ENCODE results near the gene GPRC5A.

Gene GPRC5A

GRCh38 chr12:12887471-12887870 is 3.9 kb upstream of the GPRC5A start:
- no peak for DNase-seq

DNA sequence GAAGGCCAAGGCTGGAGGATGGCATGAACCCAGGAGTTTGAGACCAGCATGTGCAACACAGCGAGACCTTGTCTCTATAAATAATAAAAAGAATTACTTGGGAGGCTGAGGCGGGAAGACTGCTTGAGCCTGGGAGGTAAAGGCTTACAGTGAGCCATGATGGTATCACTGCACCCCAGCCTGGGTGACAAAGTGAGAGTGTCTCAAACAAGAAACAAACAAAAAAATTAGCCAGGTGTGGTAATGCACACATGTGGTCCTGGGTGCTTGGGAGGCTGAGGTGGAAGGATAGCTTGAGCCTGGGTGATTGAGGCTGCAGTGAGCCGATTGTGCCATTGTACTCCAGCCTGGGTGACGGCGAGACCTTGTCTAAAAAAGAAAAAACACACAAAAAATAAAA is 1.7 kb upstream of the GPRC5A start:
- DNase-seq = no peak

GRCh38 chr12:12890543-12891079 is 751 bp upstream of the GPRC5A start:
- no peak for DNase-seq

DNA sequence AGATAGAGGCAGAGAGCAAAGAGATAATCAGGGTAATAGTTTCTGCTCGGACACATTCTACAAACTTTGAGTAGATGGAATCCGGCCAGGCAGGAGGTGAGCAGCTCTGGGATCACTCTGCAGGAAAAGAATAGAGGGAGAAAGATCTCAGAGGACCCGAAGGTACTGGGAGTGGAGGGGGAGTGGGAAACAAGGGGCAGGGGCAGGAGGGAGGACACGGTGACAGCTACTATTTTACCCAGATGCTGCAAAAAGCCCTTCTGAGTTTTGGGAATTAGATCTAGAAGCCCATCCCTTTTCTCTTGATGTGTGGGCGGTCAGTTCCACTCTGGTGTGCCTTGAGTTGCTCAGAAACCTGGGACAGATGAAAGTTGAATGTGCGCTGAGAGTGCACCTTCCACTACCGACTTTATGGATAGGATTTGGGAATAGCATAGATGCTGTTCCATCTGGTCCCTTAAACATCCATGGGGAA is 556 bp downstream of the GPRC5A start:
- no peak for DNase-seq

GRCh38 chr12:12892681-12893141 is 1.3 kb downstream of the GPRC5A start:
- DNase-seq = no peak

DNA sequence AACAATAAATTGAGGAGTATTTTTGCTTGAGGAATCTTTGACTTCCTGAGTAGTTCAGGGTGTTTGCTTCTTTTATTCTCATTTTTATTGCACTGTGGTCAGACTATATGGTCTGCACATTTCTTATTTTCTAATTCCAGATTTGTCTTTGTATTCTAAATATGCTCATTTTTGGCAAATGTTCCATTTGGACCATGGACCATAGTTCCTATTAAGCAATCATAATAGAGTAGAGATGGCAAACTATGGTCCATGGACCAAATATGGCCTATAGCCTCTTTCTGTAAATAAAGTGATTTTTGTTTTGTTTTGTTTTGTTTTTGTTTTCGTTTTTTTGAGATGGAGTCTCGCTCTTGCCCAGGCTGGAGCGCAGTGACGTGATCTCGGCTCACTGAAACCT is 2.1 kb downstream of the GPRC5A start:
- no peak for DNase-seq

DNA sequence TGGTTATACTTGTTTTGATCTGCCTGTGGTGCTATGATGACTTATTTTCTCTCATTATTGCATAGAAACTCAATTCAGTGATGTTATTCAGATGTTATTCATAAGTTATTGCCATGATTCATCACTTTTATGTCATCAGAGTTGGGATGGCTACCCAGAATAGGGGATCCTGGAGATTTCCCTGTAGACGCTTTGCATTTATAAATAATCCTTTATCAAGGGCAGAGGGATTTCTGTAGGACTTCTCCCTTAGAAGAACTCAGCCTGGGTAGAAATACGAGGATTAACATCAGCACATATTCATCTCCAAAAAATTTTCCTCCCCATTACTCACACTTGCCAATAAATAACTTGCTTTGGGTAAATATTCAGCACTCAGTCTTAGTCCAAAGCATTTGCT is 4.9 kb downstream of the GPRC5A start:
- DNase-seq = no peak

GRCh38 chr12:12897302-12897701 is 5.9 kb downstream of the GPRC5A start:
- no peak for DNase-seq

DNA sequence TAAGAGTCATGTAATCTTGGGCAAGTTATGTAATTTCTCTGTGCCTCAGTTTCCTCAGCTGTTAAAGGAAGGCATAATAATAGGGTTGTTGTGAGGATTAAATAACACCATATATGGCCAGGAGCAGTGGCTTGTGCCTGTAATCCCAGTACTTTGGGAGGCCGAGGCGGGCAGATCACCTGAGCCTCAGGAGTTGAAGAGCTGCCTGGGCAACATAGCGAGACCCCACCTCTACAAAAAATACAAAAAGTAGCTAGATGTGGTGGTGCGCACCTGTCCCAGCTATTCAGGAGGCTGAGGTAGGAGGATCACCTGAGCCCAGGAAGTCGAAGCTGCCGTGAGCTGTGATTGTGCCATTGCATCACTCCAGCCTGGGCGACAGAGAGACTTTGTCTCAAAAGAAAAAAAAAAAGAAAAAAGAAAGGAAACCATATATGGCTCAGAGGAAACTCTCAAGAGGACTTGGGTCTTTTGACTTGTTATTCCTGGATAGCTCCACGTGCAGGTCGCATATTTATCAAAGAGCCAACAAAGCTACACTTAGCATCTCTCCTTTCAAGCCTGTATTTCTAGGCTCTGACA is 6.9 kb downstream of the GPRC5A start:
- DNase-seq = no peak

GRCh38 chr12:12898911-12899511 is 7.6 kb downstream of the GPRC5A start:
- no peak for DNase-seq

GRCh38 chr12:12899530-12900380 is 8.4 kb downstream of the GPRC5A start:
- no peak for DNase-seq

DNA sequence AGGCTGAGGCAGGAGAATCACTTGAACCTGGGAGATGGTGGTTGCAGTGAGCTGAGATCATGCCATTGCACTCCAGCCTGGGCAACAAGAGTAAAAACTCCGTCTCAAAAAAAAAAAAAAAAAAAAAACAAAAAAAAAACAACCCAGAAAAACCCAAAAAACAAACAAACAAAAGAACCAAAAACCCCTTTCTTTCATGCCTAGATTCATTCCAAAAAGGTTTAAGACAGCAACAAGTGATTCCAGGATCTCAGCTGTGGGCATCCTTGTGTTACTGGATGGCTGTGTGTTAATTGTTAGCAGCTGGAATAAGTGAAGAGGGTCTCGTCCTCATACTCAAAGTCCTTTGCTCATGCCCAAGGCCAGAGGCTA is 9.4 kb downstream of the GPRC5A start:
- no peak for DNase-seq

- DNase-seq = peak; percentile 24
Measured at GRCh38 chr12:12901158-12901791, 9.9 kb downstream of the GPRC5A start.

- no peak for DNase-seq
Measured at GRCh38 chr12:12902036-12902435, 10.7 kb downstream of the GPRC5A start.

DNA sequence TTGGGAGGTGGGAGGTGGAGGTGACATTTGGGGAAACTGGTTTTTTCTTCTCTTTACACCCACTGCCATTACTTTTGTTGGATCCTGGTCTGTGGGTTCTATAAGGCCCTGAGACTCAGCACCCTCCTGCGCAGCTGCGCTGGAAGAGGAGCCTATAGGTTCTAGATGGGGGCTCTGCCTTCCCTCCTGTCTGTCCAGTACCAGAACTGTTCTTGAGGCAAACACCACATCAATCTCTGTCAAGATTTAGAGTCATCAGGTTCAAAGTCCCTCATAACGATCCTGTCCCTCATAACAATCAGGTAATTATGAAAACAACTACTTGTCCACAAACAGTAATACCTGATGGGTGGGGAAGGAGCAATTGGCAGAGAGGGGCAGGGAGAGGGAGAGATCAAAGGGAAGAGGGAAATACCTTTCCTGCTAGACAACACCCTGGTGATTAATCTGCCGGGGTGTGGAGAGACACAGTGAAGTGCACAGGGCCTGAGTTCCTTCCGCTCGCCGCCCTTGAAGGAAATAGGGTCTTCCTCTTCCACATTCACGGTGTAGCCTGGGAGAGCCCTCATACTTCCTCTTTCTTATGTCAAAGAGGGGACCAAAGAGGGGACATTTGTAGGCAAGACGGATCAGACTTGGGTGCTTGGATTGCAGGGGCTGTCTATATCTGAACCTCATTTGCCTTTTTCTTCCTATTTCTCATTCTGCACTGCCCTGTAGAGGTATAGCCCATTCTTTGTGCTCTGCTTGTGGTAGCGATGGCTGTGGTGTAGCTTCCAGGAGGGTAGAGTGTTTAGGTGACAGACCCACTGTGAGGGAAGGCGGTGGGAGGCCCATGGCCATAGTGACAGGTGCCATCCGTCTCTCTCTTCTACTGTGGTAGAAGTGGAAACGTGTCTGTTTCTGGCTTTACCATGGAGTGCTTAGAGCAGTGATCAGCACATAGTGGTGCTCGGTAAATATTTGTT is 12.6 kb downstream of the GPRC5A start:
- DNase-seq = no peak

DNA sequence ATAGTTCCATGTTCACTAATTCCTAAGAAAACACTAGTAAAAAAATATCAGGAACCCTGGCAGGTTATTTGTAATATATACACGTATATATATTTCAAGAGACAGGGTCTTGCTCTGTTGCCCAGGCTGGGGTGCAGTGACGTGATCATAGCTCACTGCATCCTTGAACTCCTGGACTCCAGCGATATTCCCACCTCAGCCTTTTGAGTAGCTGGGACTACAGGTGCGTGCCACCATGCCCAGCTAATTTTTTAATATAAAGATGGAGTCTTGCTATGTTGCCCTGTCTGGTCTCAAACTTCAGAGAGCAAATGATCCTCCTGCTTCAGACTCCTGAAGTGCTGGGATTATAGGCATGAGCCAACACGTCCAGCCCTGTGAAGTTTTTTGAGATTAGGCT is 16.2 kb downstream of the GPRC5A start:
- DNase-seq = no peak

GRCh38 chr12:12908252-12908651 is 16.9 kb downstream of the GPRC5A start:
- DNase-seq = no peak

DNA sequence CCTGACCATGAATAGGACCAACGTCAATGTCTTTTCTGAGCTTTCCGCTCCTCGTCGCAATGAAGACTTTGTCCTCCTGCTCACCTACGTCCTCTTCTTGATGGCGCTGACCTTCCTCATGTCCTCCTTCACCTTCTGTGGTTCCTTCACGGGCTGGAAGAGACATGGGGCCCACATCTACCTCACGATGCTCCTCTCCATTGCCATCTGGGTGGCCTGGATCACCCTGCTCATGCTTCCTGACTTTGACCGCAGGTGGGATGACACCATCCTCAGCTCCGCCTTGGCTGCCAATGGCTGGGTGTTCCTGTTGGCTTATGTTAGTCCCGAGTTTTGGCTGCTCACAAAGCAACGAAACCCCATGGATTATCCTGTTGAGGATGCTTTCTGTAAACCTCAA is 17.3 kb downstream of the GPRC5A start:
- no peak for DNase-seq

DNA sequence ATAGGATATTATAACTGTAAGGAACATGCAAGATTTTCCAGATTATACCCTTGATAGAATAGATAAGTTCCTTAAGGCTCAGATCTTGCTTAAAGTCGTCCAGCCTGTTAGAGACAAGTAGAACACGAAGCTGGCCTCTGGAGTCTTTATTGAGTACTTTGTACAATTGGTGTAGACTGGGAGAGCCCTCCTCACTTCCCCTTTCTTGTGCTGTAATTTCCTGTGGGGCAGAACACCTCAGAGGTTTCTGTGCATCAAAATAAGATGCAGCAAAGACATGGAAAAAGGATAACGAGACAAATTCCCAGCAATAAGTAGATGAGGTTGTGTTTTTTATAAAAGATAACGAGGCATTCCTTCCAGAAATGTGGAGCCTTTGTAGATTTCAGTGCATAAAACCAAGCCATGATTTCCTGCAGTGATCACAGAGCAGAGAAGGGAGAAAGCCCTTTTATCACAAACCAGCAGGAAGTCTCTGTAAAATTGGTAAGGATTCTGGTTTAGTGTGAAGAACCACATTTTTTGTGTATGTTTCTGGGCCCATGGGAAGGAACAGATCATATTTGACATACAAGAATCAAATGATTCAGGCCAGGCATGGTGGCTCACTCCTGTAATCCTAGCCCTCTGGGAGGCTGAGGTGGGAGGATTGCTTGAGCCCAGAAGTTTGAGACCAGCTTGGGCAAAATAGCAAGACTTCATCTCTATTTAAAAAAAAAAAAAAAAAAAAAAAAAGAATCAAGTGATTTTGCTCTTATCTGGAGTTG is 18.0 kb downstream of the GPRC5A start:
- DNase-seq = no peak

GRCh38 chr12:12909995-12910420 is 18.6 kb downstream of the GPRC5A start:
- no peak for DNase-seq

DNA sequence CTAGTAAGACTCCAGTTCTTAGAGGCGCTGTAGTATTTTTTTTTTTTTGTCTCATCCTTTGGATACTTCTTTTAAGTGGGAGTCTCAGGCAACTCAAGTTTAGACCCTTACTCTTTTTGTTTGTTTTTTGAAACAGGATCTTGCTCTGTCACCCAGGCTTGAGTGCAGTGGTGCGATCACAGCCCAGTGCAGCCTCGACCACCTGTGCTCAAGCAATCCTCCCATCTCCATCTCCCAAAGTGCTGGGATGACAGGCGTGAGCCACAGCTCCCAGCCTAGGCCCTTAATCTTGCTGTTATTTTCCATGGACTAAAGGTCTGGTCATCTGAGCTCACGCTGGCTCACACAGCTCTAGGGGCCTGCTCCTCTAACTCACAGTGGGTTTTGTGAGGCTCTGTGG is 21.3 kb downstream of the GPRC5A start:
- DNase-seq = no peak

All from GOT3 (cell line).